Measurements from ENCODE around the gene SPTBN1. TPM values are rescaled to one million over a fixed set of nuclear protein-coding genes. Genes with fewer than 3 reads are reported as not detected.

SPTBN1 gene
- total and polyA plus RNA-seq, 2 of the 13 experiments (the other 11 are each of a cell fraction or from before 2014, with no cell fraction given) = 123 to 299 TPM

DNA sequence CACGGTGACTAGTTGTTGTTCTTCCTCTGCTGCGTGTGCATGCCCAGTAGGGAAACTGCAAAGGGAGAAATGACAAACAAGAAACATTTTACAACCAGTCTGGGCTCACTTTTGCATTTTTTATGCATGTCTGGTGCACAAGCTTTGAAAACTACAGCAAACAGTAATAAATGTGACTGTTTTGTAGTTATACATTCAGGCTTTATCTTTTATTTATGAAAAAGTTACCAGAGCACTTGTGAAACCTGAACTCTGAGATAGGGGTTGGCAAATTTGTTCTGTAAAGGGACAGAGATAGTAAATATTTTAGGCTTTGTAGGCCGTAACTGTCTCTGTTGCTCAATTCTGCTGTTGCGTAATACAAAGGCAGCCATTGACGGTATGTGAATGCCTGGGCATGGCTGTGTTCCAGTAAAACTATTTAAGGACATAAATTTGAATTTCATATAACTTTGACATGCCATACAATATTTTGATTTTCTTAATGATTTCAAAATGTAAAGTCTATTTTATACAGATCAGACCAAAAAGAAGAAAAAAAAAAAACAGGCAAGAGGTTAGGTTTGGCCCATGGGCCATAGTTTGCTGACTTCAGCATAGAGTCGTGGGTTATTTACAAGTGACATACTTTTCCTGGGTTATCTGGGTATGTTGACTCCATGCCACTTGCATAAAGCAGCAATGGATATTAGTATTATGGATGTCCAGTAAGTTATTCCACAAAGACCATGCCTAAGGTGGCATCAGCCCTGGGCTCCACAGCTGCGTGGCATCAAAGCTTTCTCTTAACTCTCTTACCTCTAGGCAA lies 213.8 kb downstream of the SPTBN1 start (continued):
- TF ChIP-seq PAXIP1 (CRISPR knock-in tag; conservative IDR thresholded peaks at IDR 0.05) (peak; percentile 93), SOX5 (CRISPR knock-in tag; IDR thresholded peaks at IDR 0.05; ENCODE audit: borderline replicate concordance) (peak; percentile 93), RXRA (CRISPR knock-in tag; IDR thresholded peaks at IDR 0.05) (peak; percentile 64; the same call in 1 of the 2 replicates), ZNF124 (CRISPR knock-in tag; IDR thresholded peaks at IDR 0.05) (peak; percentile 90; the same call in 1 of the 2 replicates), PAWR (CRISPR knock-in tag; IDR thresholded peaks at IDR 0.05; ENCODE audit: borderline replicate concordance) (no peak), DBP (CRISPR knock-in tag; IDR thresholded peaks at IDR 0.05; ENCODE audit: not compliant biosample characterization) (peak; percentile 73), ETS1 (CRISPR knock-in tag; IDR thresholded peaks at IDR 0.05) (no peak), KAT2B (IDR thresholded peaks at IDR 0.05; ENCODE audit: borderline replicate concordance, low read depth, low read length) (no peak), NFKBIZ (CRISPR knock-in tag; IDR thresholded peaks at IDR 0.05) (peak; percentile 97), SMARCC2 (IDR thresholded peaks at IDR 0.05) (peak; percentile 73; the same call in 1 of the 2 replicates)
- TF ChIP-seq, protein P1, sequence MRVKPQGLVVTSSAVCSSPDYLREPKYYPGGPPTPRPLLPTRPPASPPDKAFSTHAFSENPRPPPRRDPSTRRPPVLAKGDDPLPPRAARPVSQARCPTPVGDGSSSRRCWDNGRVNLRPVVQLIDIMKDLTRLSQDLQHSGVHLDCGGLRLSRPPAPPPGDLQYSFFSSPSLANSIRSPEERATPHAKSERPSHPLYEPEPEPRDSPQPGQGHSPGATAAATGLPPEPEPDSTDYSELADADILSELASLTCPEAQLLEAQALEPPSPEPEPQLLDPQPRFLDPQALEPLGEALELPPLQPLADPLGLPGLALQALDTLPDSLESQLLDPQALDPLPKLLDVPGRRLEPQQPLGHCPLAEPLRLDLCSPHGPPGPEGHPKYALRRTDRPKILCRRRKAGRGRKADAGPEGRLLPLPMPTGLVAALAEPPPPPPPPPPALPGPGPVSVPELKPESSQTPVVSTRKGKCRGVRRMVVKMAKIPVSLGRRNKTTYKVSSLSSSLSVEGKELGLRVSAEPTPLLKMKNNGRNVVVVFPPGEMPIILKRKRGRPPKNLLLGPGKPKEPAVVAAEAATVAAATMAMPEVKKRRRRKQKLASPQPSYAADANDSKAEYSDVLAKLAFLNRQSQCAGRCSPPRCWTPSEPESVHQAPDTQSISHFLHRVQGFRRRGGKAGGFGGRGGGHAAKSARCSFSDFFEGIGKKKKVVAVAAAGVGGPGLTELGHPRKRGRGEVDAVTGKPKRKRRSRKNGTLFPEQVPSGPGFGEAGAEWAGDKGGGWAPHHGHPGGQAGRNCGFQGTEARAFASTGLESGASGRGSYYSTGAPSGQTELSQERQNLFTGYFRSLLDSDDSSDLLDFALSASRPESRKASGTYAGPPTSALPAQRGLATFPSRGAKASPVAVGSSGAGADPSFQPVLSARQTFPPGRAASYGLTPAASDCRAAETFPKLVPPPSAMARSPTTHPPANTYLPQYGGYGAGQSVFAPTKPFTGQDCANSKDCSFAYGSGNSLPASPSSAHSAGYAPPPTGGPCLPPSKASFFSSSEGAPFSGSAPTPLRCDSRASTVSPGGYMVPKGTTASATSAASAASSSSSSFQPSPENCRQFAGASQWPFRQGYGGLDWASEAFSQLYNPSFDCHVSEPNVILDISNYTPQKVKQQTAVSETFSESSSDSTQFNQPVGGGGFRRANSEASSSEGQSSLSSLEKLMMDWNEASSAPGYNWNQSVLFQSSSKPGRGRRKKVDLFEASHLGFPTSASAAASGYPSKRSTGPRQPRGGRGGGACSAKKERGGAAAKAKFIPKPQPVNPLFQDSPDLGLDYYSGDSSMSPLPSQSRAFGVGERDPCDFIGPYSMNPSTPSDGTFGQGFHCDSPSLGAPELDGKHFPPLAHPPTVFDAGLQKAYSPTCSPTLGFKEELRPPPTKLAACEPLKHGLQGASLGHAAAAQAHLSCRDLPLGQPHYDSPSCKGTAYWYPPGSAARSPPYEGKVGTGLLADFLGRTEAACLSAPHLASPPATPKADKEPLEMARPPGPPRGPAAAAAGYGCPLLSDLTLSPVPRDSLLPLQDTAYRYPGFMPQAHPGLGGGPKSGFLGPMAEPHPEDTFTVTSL (CRISPR knock-in tag; IDR thresholded peaks at IDR 0.05; ENCODE audit: borderline replicate concordance) = peak; percentile 99
- TF ChIP-seq, protein P2, sequence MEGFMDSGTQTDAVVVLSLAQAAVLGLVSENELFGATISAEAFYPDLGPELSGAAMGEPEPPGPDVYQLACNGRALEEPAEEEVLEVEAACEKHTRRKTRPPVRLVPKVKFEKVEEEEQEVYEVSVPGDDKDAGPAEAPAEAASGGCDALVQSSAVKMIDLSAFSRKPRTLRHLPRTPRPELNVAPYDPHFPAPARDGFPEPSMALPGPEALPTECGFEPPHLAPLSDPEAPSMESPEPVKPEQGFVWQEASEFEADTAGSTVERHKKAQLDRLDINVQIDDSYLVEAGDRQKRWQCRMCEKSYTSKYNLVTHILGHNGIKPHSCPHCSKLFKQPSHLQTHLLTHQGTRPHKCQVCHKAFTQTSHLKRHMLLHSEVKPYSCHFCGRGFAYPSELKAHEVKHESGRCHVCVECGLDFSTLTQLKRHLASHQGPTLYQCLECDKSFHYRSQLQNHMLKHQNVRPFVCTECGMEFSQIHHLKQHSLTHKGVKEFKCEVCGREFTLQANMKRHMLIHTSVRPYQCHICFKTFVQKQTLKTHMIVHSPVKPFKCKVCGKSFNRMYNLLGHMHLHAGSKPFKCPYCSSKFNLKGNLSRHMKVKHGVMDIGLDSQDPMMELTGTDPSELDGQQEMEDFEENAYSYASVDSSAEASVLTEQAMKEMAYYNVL (CRISPR knock-in tag; IDR thresholded peaks at IDR 0.05; ENCODE audit: borderline replicate concordance) = peak; percentile 88; the same call in 1 of the 2 replicates
- TF ChIP-seq, protein P3, sequence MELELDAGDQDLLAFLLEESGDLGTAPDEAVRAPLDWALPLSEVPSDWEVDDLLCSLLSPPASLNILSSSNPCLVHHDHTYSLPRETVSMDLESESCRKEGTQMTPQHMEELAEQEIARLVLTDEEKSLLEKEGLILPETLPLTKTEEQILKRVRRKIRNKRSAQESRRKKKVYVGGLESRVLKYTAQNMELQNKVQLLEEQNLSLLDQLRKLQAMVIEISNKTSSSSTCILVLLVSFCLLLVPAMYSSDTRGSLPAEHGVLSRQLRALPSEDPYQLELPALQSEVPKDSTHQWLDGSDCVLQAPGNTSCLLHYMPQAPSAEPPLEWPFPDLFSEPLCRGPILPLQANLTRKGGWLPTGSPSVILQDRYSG (CRISPR knock-in tag; IDR thresholded peaks at IDR 0.05) = 0 out of 2 replicates have a peak, but pooled peaks have one; percentile 46
